H9 (cell line): Measurements from ENCODE around the gene SMURF1. TPM values are rescaled to one million over a fixed set of nuclear protein-coding genes. Genes with fewer than 3 reads are reported as not detected.
A peak's percentile ranks its signal among the peaks of the same experiment; 100 is the strongest.

Experiments
- DNase-seq: peaks from one replicate; pipeline ENCODE4 v3.0.0-alpha.2; 2017
- H2AFZ ChIP-seq: one replicate; pipeline ENCODE4 v1.6.1; 2013; ENCODE audit warnings: mild to moderate bottlenecking, low read length, control low read depth, moderate library complexity
- H2AK5ac ChIP-seq: 2 replicates; pipeline ENCODE4 v1.6.1; 2013; ENCODE audit warnings: low read length, control low read depth, mixed read lengths; ENCODE audit not compliant: insufficient read length
- H2BK120ac ChIP-seq: one replicate; pipeline ENCODE4 v1.6.1; 2013; ENCODE audit warnings: low read depth, mild to moderate bottlenecking, low read length, control low read depth, inconsistent platforms; ENCODE audit not compliant: poor library complexity, severe bottlenecking
- H2BK12ac ChIP-seq: 2 replicates; pipeline ENCODE4 v1.6.1; 2013; ENCODE audit warnings: low read length, control low read depth, mixed read lengths, low read depth; ENCODE audit not compliant: insufficient read length
- H2BK15ac ChIP-seq: 2 replicates; pipeline ENCODE4 v1.6.1; 2013; ENCODE audit warnings: low read depth, low read length, control low read depth
- H2BK20ac ChIP-seq: one replicate; pipeline ENCODE4 v1.6.1; 2013; ENCODE audit warnings: low read depth, mild to moderate bottlenecking, low read length, control low read depth, inconsistent platforms; ENCODE audit not compliant: poor library complexity, severe bottlenecking
- H2BK5ac ChIP-seq: 2 replicates; pipeline ENCODE4 v1.6.1; 2013; ENCODE audit warnings: low read length, control low read depth, mixed read lengths; ENCODE audit not compliant: insufficient read length
- H3K14ac ChIP-seq: 2 replicates; pipeline ENCODE4 v1.6.1; 2013; ENCODE audit warnings: low read length, control low read depth; ENCODE audit not compliant: insufficient read depth
- H3K18ac ChIP-seq: 2 replicates; pipeline ENCODE4 v1.6.1; 2013; ENCODE audit warnings: low read depth, mild to moderate bottlenecking, mixed read lengths, low read length, control low read depth; ENCODE audit not compliant: insufficient read length
- H3K23ac ChIP-seq: 2 replicates; pipeline ENCODE4 v1.6.1; 2013; ENCODE audit warnings: low read length, control low read depth, mixed read lengths, low read depth; ENCODE audit not compliant: insufficient read length
- H3K23me2 ChIP-seq: 2 replicates; pipeline ENCODE4 v1.6.1; 2013; ENCODE audit warnings: low read depth, mild to moderate bottlenecking, mixed read lengths, low read length, control low read depth; ENCODE audit not compliant: insufficient read length, poor library complexity, severe bottlenecking
- H3K27ac ChIP-seq: 2 replicates; pipeline ENCODE4 v1.5.1; 2013; ENCODE audit warnings: low read length, control low read depth, mixed read lengths, low read depth; ENCODE audit not compliant: insufficient read length
- H3K27me3 ChIP-seq: 2 replicates; pipeline ENCODE4 v1.6.1; 2013; ENCODE audit warnings: low read length, control low read depth, inconsistent platforms; ENCODE audit not compliant: insufficient read depth
- H3K4ac ChIP-seq: 2 replicates; pipeline ENCODE4 v1.6.1; 2013; ENCODE audit warnings: low read depth, mild to moderate bottlenecking, control low read depth, inconsistent platforms, low read length, moderate library complexity
- H3K4me1 ChIP-seq: 2 replicates; pipeline ENCODE4 v1.6.1; 2013; ENCODE audit warnings: low read length, control low read depth, inconsistent platforms; ENCODE audit not compliant: insufficient read depth
- H3K4me2 ChIP-seq: 2 replicates; pipeline ENCODE4 v1.6.1; 2013; ENCODE audit warnings: low read length, control low read depth, mixed read lengths; ENCODE audit not compliant: insufficient read length, insufficient read depth
- H3K56ac ChIP-seq: 2 replicates; pipeline ENCODE4 v1.6.1; 2013; ENCODE audit warnings: low read depth, mild to moderate bottlenecking, mixed read lengths, low read length, control low read depth; ENCODE audit not compliant: insufficient read length
- H3K79me1 ChIP-seq: 2 replicates; pipeline ENCODE4 v1.6.1; 2013; ENCODE audit warnings: low read depth, mild to moderate bottlenecking, moderate library complexity, low read length, control low read depth, inconsistent platforms; ENCODE audit not compliant: insufficient read depth, poor library complexity, severe bottlenecking
- H3K79me2 ChIP-seq: 2 replicates; pipeline ENCODE4 v1.6.1; 2013; ENCODE audit warnings: low read length, control low read depth, inconsistent platforms; ENCODE audit not compliant: insufficient read depth
- H3K9ac ChIP-seq: 2 replicates; pipeline ENCODE4 v1.6.1; 2013; ENCODE audit warnings: low read length, control low read depth, mixed read lengths; ENCODE audit not compliant: insufficient read length; ENCODE audit errors: extremely low read depth
- H3K9me3 ChIP-seq: one replicate; pipeline ENCODE4 v1.6.1; 2013; ENCODE audit warnings: low read depth, low read length, inconsistent platforms; ENCODE audit not compliant: control insufficient read depth
- H3T11ph ChIP-seq: one replicate; pipeline ENCODE4 v1.6.1; 2013; ENCODE audit warnings: mild to moderate bottlenecking, low read length, control low read depth, inconsistent platforms
- H4K20me1 ChIP-seq: one replicate; pipeline ENCODE4 v1.6.1; 2013; ENCODE audit not compliant: control insufficient read depth, insufficient read length, insufficient read depth
- H4K5ac ChIP-seq: 2 replicates; pipeline ENCODE4 v1.6.1; 2013; ENCODE audit warnings: low read depth, mild to moderate bottlenecking, mixed read lengths, low read length, control low read depth; ENCODE audit not compliant: insufficient read length
- H4K8ac ChIP-seq: replicated peaks from 2 replicates; pipeline ENCODE4 v1.6.1; 2013; ENCODE audit warnings: low read length, control low read depth, mixed read lengths, low read depth; ENCODE audit not compliant: insufficient read length
- H4K91ac ChIP-seq: 2 replicates; pipeline ENCODE4 v1.6.1; 2013; ENCODE audit warnings: low read depth, mild to moderate bottlenecking, moderate library complexity, mixed read lengths, low read length, control low read depth; ENCODE audit not compliant: insufficient read length
- H3K27ac Mint-ChIP-seq, 3 experiments: 2 replicates in 2 of 3; 3 replicates in 1 of 3; pipeline ENCODE4 v1.8.0; 2020 to 2021; ENCODE audit warnings: mixed read lengths in 3 of 3, mild to moderate bottlenecking in 1 of 3, moderate library complexity in 1 of 3
- H3K27me3 Mint-ChIP-seq: 2 replicates; pipeline ENCODE4 v1.8.0; 2021; ENCODE audit warnings: low read depth, mild to moderate bottlenecking, moderate library complexity, mixed read lengths
- H3K36me3 Mint-ChIP-seq, 3 experiments: 2 replicates in 2 of 3; 3 replicates in 1 of 3; pipeline ENCODE4 v1.8.0; 2020 to 2021; ENCODE audit warnings: low read depth in 3 of 3, mixed read lengths in 3 of 3; ENCODE audit not compliant: insufficient read depth in 1 of 3
- H3K4me1 Mint-ChIP-seq, 2 experiments: 2 replicates each; pipeline ENCODE4 v1.8.0; 2020; ENCODE audit warnings: mixed read lengths in 2 of 2
- H3K4me3 Mint-ChIP-seq, 2 experiments: 2 replicates in 1 of 2; 3 replicates in 1 of 2; pipeline ENCODE4 v1.8.0; 2020 to 2021; ENCODE audit warnings: mild to moderate bottlenecking in 2 of 2, mixed read lengths in 2 of 2, moderate library complexity in 1 of 2
- H3K9me3 Mint-ChIP-seq, 2 experiments: 2 replicates in 1 of 2; 3 replicates in 1 of 2; pipeline ENCODE4 v1.8.0; 2020; ENCODE audit warnings: mild to moderate bottlenecking in 2 of 2, mixed read lengths in 2 of 2, moderate library complexity in 1 of 2
- CTCF ChIP-seq: fragments of 200-600 bp; sonication (generic); conservative IDR thresholded peaks from 3 replicates; pipeline ENCODE4 v1.8.0; 2021; ENCODE audit warnings: antibody characterized with exemption, mild to moderate bottlenecking
- WGBS: extraction: QIAGEN DNeasy Blood & Tissue Kit; methylation state at CpG from one replicate; pipeline ENCODE4 v1.1.7; 2013; ENCODE audit warnings: missing lambda C conversion rate, low lambda C conversion rate, mixed read lengths; ENCODE audit not compliant: insufficient read length; ENCODE audit errors: extremely low coverage; 5-methylcytosine and 5-hydroxymethylcytosine counted together
- total RNA-seq: library from RNA; stranded (reverse); gene quantifications from 2 replicates; pipeline ENCODE4 v1.2.1, GENCODE V29; 2021

SMURF1 gene
- total RNA-seq, 1 experiment from 2014 or later: 29.4 TPM

- Mint-ChIP-seq H3K9me3 (peaks cover 3 to 5% of the 10 kb centered on the region in 2 experiments; a peak in 2 of 5 replicates), H3K36me3 (peaks cover 2 to 6% (median 5%) of the 10 kb centered on the region in 3 experiments; a peak in 6 of 7 replicates), H3K27ac (peak overlapping the region; percentile 1 to 78 (median 5); a peak in 4 of 7 replicates), H3K4me1 (peaks cover 43 to 47% of the 10 kb centered on the region in 2 experiments), H3K4me3 (no peak overlapping the region), H3K27me3 (no peaks in the 10 kb centered on the region)
- no peak overlapping the region for H4K91ac ChIP-seq
- H3K9ac ChIP-seq: no peak overlapping the region
- no peaks in the 10 kb centered on the region for H3K27me3 ChIP-seq
- no peak overlapping the region for H3K23ac ChIP-seq
- H2BK12ac ChIP-seq: no peak overlapping the region
- no peak overlapping the region for H3K18ac ChIP-seq
- H2BK5ac ChIP-seq: no peak overlapping the region
- H2BK20ac ChIP-seq: no peak overlapping the region
- H4K8ac ChIP-seq: no peak overlapping the region
- no CpG with 5 or more reads among the region's 2 CpGs for WGBS
- no peaks in the 10 kb centered on the region for H3K9me3 ChIP-seq
- no peak overlapping the region for H4K5ac ChIP-seq
- no peak overlapping the region for H3K4ac ChIP-seq
- H2BK15ac ChIP-seq: no peak overlapping the region
- H3K4me1 ChIP-seq: peaks cover 11% of the 10 kb centered on the region
- no peak overlapping the region for H3K27ac ChIP-seq
- H4K20me1 ChIP-seq: no peaks in the 10 kb centered on the region
- no peak for TF ChIP-seq CTCF
- H3K79me2 ChIP-seq: peaks cover 10% of the 10 kb centered on the region; the same call in 1 of the 2 replicates
- no peak overlapping the region for H3K14ac ChIP-seq
- H3K4me2 ChIP-seq: no peak overlapping the region
- no peak overlapping the region for H2AK5ac ChIP-seq
- DNase-seq: no peak
- H3K79me1 ChIP-seq: peaks cover 7% of the 10 kb centered on the region
- H3K56ac ChIP-seq: no peak overlapping the region
- no peak overlapping the region for H3T11ph ChIP-seq
- H2AFZ ChIP-seq: no peak overlapping the region
- no peaks in the 10 kb centered on the region for H3K23me2 ChIP-seq
- no peak overlapping the region for H2BK120ac ChIP-seq
Measured at GRCh38 chr7:99112097-99112496, 31.8 kb downstream of the SMURF1 start.
